ENCODE data around the gene HVCN1. TPM values are rescaled to one million over a fixed set of nuclear protein-coding genes. Genes with fewer than 3 reads are reported as not detected.

Gene HVCN1
- total and polyA plus RNA-seq, 2 donors (not counting 1 experiment from before 2014, with no cell fraction given), result 216 to 422 TPM

DNA sequence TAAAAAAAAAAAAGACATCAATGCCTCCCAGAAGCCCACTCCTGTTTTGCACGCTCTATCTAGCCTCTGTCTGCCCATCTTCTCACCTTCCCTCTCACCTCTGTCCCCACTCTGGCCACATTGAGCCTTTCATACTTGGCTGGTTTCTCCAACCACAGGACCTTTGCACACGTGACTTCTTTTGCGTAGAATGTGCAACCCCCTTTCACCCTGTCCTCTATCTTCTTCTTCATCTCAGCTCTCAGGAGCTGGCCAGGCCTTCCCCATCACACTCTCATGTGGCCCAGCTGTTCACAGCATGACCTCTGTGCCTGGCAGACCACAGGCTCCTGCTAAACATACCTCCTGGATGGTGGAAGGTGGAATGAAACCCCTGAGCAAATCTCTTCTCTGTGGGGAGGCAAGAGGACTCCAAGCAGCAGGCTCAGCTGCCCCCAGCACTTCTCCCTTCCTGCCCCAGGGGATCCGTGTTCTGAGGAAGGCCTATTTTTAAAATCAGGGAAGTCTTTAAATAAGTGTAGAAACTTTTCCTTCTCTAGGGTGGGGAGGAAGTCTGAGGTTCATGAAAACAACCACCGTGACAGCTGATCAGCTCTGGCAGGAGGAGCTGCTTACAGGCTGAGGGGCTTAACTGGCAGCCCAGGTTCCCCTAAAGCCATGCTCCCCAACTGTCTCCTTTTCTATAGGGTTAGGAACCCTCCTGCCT is 11.6 kb downstream of the HVCN1 start:
- H3K9ac ChIP-seq (ENCODE audit: low read length), result peak overlapping the region; percentile 23

GRCh38 chr12:110676171-110676570 is 12.7 kb downstream of the HVCN1 start:
- Mint-ChIP-seq H3K27ac (peak overlapping the region; percentile 82), H3K9me3 (ENCODE audit: insufficient read depth) (peaks cover 2% of the 10 kb centered on the region), H3K4me1 (peaks cover 86% of the 10 kb centered on the region), H3K27me3 (no peaks in the 10 kb centered on the region), H3K4me3 (peak overlapping the region; percentile 62)
- Histone ChIP-seq H3K27me3 (replicated peaks in 1 of 4; ENCODE audit: control extremely low read depth in 1 of 4, control insufficient read depth in 3 of 4, insufficient read depth in 4 of 4, low read length in 3 of 4) (no peaks in the 10 kb centered on the region), H3K9ac (ENCODE audit: low read length) (peak overlapping the region; percentile 18), H3K27ac (ENCODE audit: low read length in 2 of 2) (peak overlapping the region; percentile 68 to 82), H3K79me2 (ENCODE audit: control insufficient read depth, insufficient read depth, low read length) (peaks cover 93% of the 10 kb centered on the region), H2AFZ (ENCODE audit: insufficient read depth, low read depth, low read length, poor library complexity, severe bottlenecking) (no peak overlapping the region), H3K9me3 (ENCODE audit: control extremely low read depth in 1 of 3, control insufficient read depth in 2 of 3, insufficient read depth in 1 of 3, low read length in 2 of 3) (peaks cover 0 to 4% (median 0%) of the 10 kb centered on the region in 3 donors), H4K20me1 (ENCODE audit: control insufficient read depth, insufficient read depth, low read length, poor library complexity, severe bottlenecking) (peaks cover 9% of the 10 kb centered on the region), H3K4me1 (ENCODE audit: control insufficient read depth in 2 of 2, insufficient read depth in 2 of 2, low read length in 2 of 2) (peaks cover 96 to 100% of the 10 kb centered on the region in 2 donors), H3K36me3 (replicated peaks in 1 of 2; ENCODE audit: control extremely low read depth in 1 of 2, control insufficient read depth in 1 of 2, extremely low read depth in 1 of 2, insufficient read depth in 2 of 2, low read length in 1 of 2) (peaks cover 10 to 73% of the 10 kb centered on the region in 2 experiments), H3K4me2 (replicated peaks; ENCODE audit: low read depth, low read length, poor library complexity, severe bottlenecking) (peak overlapping the region; percentile 71), H3K4me3 (ENCODE audit: control extremely low read depth in 1 of 5, extremely low read depth in 1 of 5, insufficient read depth in 1 of 5, low read depth in 2 of 5, low read length in 4 of 5) (peak overlapping the region in 1 of 5 experiments; percentile 6)
- DNase-seq (no peak), ATAC-seq (ENCODE audit: low read depth) (no peak)
- ChIA-PET CTCF (interaction anchor here (0.6 to 1.6 kb wide), 4 partner anchors 11 to 76 kb away, joined by 3 to 8 read pairs (median 4); no protein-coding TSS in a partner anchor), POLR2A (interaction anchor here (0.6 to 4.3 kb wide), 4 partner anchors 11 to 56 kb away, joined by 3 to 28 read pairs (median 4); no protein-coding TSS in a partner anchor)
- intact Hi-C loops (cut with micrococcal nuclease), result no loop called here
- TF ChIP-seq EZH2 (IDR thresholded peaks at IDR 0.05; ENCODE audit: borderline replicate concordance, insufficient read depth, low read depth, low read length, poor library complexity, severe bottlenecking) (no peak), CTCF (IDR thresholded peaks at IDR 0.05) (no peak)
- WGBS (ENCODE audit: insufficient coverage), result 93% methylated on average over 4 of the region's 4 CpGs

More for the DNA sequence above, 11.6 kb downstream of the HVCN1 start:
- Histone ChIP-seq H3K27me3 (replicated peaks in 1 of 4; ENCODE audit: control extremely low read depth in 1 of 4, control insufficient read depth in 3 of 4, insufficient read depth in 4 of 4, low read length in 3 of 4) (no peaks in the 10 kb centered on the region), H3K79me2 (ENCODE audit: control insufficient read depth, insufficient read depth, low read length) (peaks cover 93% of the 10 kb centered on the region), H3K4me3 (ENCODE audit: control extremely low read depth in 1 of 5, extremely low read depth in 1 of 5, insufficient read depth in 1 of 5, low read depth in 2 of 5, low read length in 4 of 5) (peak overlapping the region; percentile 1 to 39 (median 30)), H4K20me1 (ENCODE audit: control insufficient read depth, insufficient read depth, low read length, poor library complexity, severe bottlenecking) (peaks cover 17% of the 10 kb centered on the region), H2AFZ (ENCODE audit: insufficient read depth, low read depth, low read length, poor library complexity, severe bottlenecking) (no peak overlapping the region), H3K36me3 (replicated peaks in 1 of 2; ENCODE audit: control extremely low read depth in 1 of 2, control insufficient read depth in 1 of 2, extremely low read depth in 1 of 2, insufficient read depth in 2 of 2, low read length in 1 of 2) (peaks cover 9 to 73% of the 10 kb centered on the region in 2 experiments), H3K4me1 (ENCODE audit: control insufficient read depth in 2 of 2, insufficient read depth in 2 of 2, low read length in 2 of 2) (peaks cover 96 to 100% of the 10 kb centered on the region in 2 donors), H3K4me2 (replicated peaks; ENCODE audit: low read depth, low read length, poor library complexity, severe bottlenecking) (peak overlapping the region; percentile 71), H3K9me3 (ENCODE audit: control extremely low read depth in 1 of 3, control insufficient read depth in 2 of 3, insufficient read depth in 1 of 3, low read length in 2 of 3) (peaks cover 0 to 4% (median 0%) of the 10 kb centered on the region in 3 donors), H3K27ac (ENCODE audit: low read length in 2 of 2) (peak overlapping the region; percentile 68 to 82)
- TF ChIP-seq EZH2 (IDR thresholded peaks at IDR 0.05; ENCODE audit: borderline replicate concordance, insufficient read depth, low read depth, low read length, poor library complexity, severe bottlenecking), result no peak
- intact Hi-C loops (cut with micrococcal nuclease), result loop anchor here (1.0 kb wide), 4 partner anchors 8 to 21 kb away; partner anchors contain the start of gene HVCN1
- POLR2A ChIA-PET, result interaction anchor here (0.6 to 4.3 kb wide), 6 partner anchors 9 to 71 kb away, joined by 4 to 28 read pairs (median 11); partner anchors contain the start of gene HVCN1
- ATAC-seq (ENCODE audit: low read depth) (peak; percentile 65), DNase-seq (peak; percentile 76)
- peaks cover 2% of the 10 kb centered on the region for H3K9me3 Mint-ChIP-seq (ENCODE audit: insufficient read depth)
- no peaks in the 10 kb centered on the region for H3K27me3 Mint-ChIP-seq
- H3K4me1 Mint-ChIP-seq, result peaks cover 85% of the 10 kb centered on the region
- peak overlapping the region; percentile 82 for H3K27ac Mint-ChIP-seq
- H3K4me3 Mint-ChIP-seq, result peak overlapping the region; percentile 70
- WGBS (ENCODE audit: insufficient coverage), result 0% methylated on average over 3 of the region's 5 CpGs
- CTCF ChIA-PET, result interaction anchor here (0.6 to 1.6 kb wide), 13 partner anchors 9 to 164 kb away, joined by 3 to 9 read pairs (median 3); no protein-coding TSS in a partner anchor
